ENCODE measurements around the gene HNF4A. TPM values are rescaled to one million over a fixed set of nuclear protein-coding genes. Genes with fewer than 3 reads are reported as not detected.

The HNF4A gene
- total and polyA plus RNA-seq, 2 of the 13 experiments (the other 11 are each of a cell fraction or from before 2014, with no cell fraction given), result 80.9 to 169 TPM

DNA sequence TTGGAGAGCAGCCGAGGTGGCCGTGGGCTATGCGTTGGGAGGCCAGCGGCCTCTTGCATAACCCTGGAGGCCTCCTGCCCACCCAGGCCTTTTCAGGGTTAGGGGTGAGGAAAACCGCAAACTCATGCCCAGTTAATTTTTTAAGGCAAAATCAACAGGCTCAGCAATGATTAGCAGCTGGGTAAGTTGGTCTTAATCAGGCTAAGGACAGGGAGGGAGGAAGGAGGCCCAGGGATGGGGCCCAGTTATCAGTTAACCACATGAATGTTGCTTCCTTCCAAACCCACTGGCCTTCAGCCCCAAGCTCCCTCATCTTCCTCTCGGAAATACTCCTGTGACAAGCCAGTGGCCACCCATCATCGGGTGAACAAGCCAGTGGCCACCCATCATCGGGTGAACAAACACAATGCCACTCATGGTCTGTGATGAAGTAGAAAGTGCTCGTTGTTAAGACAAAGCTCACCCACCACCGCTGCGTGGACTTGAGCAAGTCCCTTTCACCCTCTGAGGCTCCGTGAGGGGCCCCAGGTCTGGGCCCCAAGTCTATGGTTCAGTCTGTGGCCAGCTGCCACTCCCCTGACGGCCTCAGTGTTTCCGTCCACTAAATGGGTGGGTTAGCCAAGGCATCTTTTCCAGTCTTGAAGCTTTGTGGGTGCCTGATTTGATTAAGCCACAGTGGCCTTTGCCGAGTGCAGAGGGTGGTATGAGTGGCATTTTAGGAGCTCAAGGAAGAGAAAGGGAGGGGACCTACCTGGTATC, 39.4 kb downstream of the HNF4A start (continued):
- TF ChIP-seq, protein P1, sequence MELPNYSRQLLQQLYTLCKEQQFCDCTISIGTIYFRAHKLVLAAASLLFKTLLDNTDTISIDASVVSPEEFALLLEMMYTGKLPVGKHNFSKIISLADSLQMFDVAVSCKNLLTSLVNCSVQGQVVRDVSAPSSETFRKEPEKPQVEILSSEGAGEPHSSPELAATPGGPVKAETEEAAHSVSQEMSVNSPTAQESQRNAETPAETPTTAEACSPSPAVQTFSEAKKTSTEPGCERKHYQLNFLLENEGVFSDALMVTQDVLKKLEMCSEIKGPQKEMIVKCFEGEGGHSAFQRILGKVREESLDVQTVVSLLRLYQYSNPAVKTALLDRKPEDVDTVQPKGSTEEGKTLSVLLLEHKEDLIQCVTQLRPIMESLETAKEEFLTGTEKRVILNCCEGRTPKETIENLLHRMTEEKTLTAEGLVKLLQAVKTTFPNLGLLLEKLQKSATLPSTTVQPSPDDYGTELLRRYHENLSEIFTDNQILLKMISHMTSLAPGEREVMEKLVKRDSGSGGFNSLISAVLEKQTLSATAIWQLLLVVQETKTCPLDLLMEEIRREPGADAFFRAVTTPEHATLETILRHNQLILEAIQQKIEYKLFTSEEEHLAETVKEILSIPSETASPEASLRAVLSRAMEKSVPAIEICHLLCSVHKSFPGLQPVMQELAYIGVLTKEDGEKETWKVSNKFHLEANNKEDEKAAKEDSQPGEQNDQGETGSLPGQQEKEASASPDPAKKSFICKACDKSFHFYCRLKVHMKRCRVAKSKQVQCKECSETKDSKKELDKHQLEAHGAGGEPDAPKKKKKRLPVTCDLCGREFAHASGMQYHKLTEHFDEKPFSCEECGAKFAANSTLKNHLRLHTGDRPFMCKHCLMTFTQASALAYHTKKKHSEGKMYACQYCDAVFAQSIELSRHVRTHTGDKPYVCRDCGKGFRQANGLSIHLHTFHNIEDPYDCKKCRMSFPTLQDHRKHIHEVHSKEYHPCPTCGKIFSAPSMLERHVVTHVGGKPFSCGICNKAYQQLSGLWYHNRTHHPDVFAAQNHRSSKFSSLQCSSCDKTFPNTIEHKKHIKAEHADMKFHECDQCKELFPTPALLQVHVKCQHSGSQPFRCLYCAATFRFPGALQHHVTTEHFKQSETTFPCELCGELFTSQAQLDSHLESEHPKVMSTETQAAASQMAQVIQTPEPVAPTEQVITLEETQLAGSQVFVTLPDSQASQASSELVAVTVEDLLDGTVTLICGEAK (IDR thresholded peaks at IDR 0.05), result no peak
- TF ChIP-seq, protein P1 (CRISPR knock-in tag; IDR thresholded peaks at IDR 0.05), result peak; percentile 9; the same call in 1 of the 2 replicates
- TF ChIP-seq HMG20B (CRISPR knock-in tag; conservative IDR thresholded peaks at IDR 0.05), result no peak; the same call in 1 of the 2 replicates
- TF ChIP-seq ZC3H13 (CRISPR knock-in tag; IDR thresholded peaks at IDR 0.05), result peak; percentile 70; the same call in 1 of the 2 replicates
- no peak for TF ChIP-seq MYNN (CRISPR knock-in tag; IDR thresholded peaks at IDR 0.05; ENCODE audit: low read depth)
- peak; percentile 90; the same call in 1 of the 2 replicates for TF ChIP-seq HNF4G (IDR thresholded peaks at IDR 0.05; ENCODE audit: borderline replicate concordance, low read depth, low read length)
- TF ChIP-seq HNF4G (CRISPR knock-in tag; IDR thresholded peaks at IDR 0.05; ENCODE audit: borderline replicate concordance, low read depth), result 0 out of 2 replicates have a peak, but pooled peaks have one; percentile 73
- TF ChIP-seq EEA1 (CRISPR knock-in tag; IDR thresholded peaks at IDR 0.05; ENCODE audit: borderline replicate concordance), result peak; percentile 53; the same call in 1 of the 2 replicates
- peak; percentile 45 for TF ChIP-seq ZNF614 (CRISPR knock-in tag; IDR thresholded peaks at IDR 0.05; ENCODE audit: borderline replicate concordance)
- TF ChIP-seq ZNF720 (CRISPR knock-in tag; IDR thresholded peaks at IDR 0.05), result no peak; the same call in 1 of the 2 replicates
- no peak for TF ChIP-seq RFX5 (IDR thresholded peaks at IDR 0.05; ENCODE audit: low read depth, low read length)
- TF ChIP-seq HHEX (CRISPR knock-in tag; IDR thresholded peaks at IDR 0.05), result 0 out of 2 replicates have a peak, but pooled peaks have one; percentile 3
- peak; percentile 91 for TF ChIP-seq ZEB1 (IDR thresholded peaks at IDR 0.05; ENCODE audit: insufficient replicate concordance, low read depth)
- TF ChIP-seq ZNF562 (CRISPR knock-in tag; IDR thresholded peaks at IDR 0.05; ENCODE audit: borderline replicate concordance), result no peak
- TF ChIP-seq JUNB (CRISPR knock-in tag; IDR thresholded peaks at IDR 0.05; ENCODE audit: borderline replicate concordance), result no peak; the same call in 1 of the 2 replicates
- TF ChIP-seq, protein P2, sequence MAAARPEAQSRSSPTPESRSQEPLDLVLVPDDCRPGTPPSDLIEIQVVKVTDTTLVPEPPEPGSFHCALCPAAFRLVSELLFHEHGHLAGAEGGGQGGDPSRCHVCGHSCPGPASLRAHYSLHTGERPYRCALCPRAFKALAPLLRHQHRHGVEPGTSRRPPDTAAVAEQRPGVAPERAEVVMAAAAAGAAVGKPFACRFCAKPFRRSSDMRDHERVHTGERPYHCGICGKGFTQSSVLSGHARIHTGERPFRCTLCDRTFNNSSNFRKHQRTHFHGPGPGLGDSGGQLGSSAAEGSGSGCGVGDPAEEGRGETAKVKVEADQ (CRISPR knock-in tag; IDR thresholded peaks at IDR 0.05; ENCODE audit: borderline replicate concordance), result peak; percentile 58; the same call in 1 of the 2 replicates
- peak; percentile 63 for TF ChIP-seq BRD4 (CRISPR knock-in tag; IDR thresholded peaks at IDR 0.05)
- no peak; the same call in 1 of the 2 replicates for TF ChIP-seq ZNF605 (CRISPR knock-in tag; IDR thresholded peaks at IDR 0.05)
- peak; percentile 98 for TF ChIP-seq RCOR2 (CRISPR knock-in tag; IDR thresholded peaks at IDR 0.05)
- peak; percentile 92; the same call in 1 of the 2 replicates for TF ChIP-seq ESRRA (CRISPR knock-in tag; IDR thresholded peaks at IDR 0.05; ENCODE audit: low read depth)
